GM10248 (cell line): ENCODE results near the gene RNF121.

ENCODE experiments used
- CTCF ChIA-PET: fragments of 300-600 bp; sonication (Branson Sonifier 250); formaldehyde crosslinking; extraction: SDS; loops from one replicate; lab custom pipeline; 2021; ENCODE audit warnings: antibody characterized with exemption; lab: Yijun Ruan, JAX
- POLR2A ChIA-PET: fragments of 350-650 bp; sonication (Branson Sonifier 250); formaldehyde crosslinking; extraction: SDS; loops from one replicate; lab custom pipeline; 2020; ENCODE audit warnings: antibody characterized with exemption; lab: Yijun Ruan, JAX
- DNase-seq: peaks from one replicate; pipeline ENCODE4 v3.0.0; 2012; ENCODE audit errors: extremely low spot score
- CTCF ChIP-seq: IDR thresholded peaks from 2 replicates; pipeline ENCODE4 v1.5.1; 2012; ENCODE audit warnings: mild to moderate bottlenecking, low read depth; ENCODE audit errors: extremely low read depth, missing control alignments, control extremely low read depth

RNF121 gene

GRCh38 chr11:71986131-71986530, 57.3 kb downstream of the RNF121 start:
- ChIA-PET CTCF (interaction anchor here (0.9 to 7.9 kb wide), 7 partner anchors 9 to 39 kb away, joined by 3 to 75 read pairs (median 6); no protein-coding TSS in a partner anchor), POLR2A (interaction anchor here (0.8 kb wide), 1 partner anchor 12 kb away, joined by 3 read pairs; no protein-coding TSS in a partner anchor)
- no peak for TF ChIP-seq CTCF
- DNase-seq = peak; percentile 43

GRCh38 chr11:71987521-71987920, 58.7 kb downstream of the RNF121 start:
- TF ChIP-seq CTCF = no peak
- ChIA-PET CTCF (interaction anchor here (0.7 to 7.9 kb wide), 9 partner anchors 9 to 444 kb away, joined by 3 to 75 read pairs (median 4); no protein-coding TSS in a partner anchor), POLR2A (no interaction called here)
- no peak for DNase-seq

GRCh38 chr11:71988050-71988449, 59.2 kb downstream of the RNF121 start:
- no peak for DNase-seq
- ChIA-PET POLR2A (no interaction called here), CTCF (interaction anchor here (0.7 to 7.9 kb wide), 9 partner anchors 9 to 443 kb away, joined by 3 to 75 read pairs (median 4); no protein-coding TSS in a partner anchor)
- TF ChIP-seq CTCF = no peak

- CTCF ChIA-PET = interaction anchor here (1.3 to 7.9 kb wide), 6 partner anchors 8 to 35 kb away, joined by 3 to 75 read pairs (median 8); no protein-coding TSS in a partner anchor
- TF ChIP-seq CTCF = no peak
- POLR2A ChIA-PET = interaction anchor here (1.3 kb wide), 1 partner anchor 18 kb away, joined by 3 read pairs; no protein-coding TSS in a partner anchor
- DNase-seq = no peak
These were observed 61.9 kb downstream of the RNF121 start for GRCh38 chr11:71990701-71991100.

GRCh38 chr11:71991494-71991893, 62.6 kb downstream of the RNF121 start:
- no peak for TF ChIP-seq CTCF
- ChIA-PET CTCF (interaction anchor here (0.8 to 7.9 kb wide), 5 partner anchors 9 to 34 kb away, joined by 3 to 75 read pairs (median 9); no protein-coding TSS in a partner anchor), POLR2A (interaction anchor here (0.6 to 1.1 kb wide), 2 partner anchors 14 to 251 kb away, joined by 3 to 4 read pairs; no protein-coding TSS in a partner anchor)
- DNase-seq = peak; percentile 55

- POLR2A ChIA-PET = interaction anchor here (1.1 kb wide), 1 partner anchor 14 kb away, joined by 4 read pairs; no protein-coding TSS in a partner anchor
These were observed 63.4 kb downstream of the RNF121 start for GRCh38 chr11:71992136-71992730.

More at GRCh38 chr11:71992136-71992730, 63.4 kb downstream of the RNF121 start:
- DNase-seq = no peak
- no peak for TF ChIP-seq CTCF
- CTCF ChIA-PET = interaction anchor here (0.8 to 7.9 kb wide), 5 partner anchors 10 to 33 kb away, joined by 3 to 75 read pairs (median 9); no protein-coding TSS in a partner anchor
